Prostate gland (tissue), 2 donors: ENCODE results near the gene ATXN10. TPM values are rescaled to one million over a fixed set of nuclear protein-coding genes. Genes with fewer than 3 reads are reported as not detected.

Source experiments
- DNase-seq: peaks from one replicate; pipeline ENCODE4 v3.0.0-alpha.2; 2019; ENCODE audit warnings: low spot score
- H3K27ac ChIP-seq, 2 donors: fragments of 200-600 bp; sonication (generic); 2 replicates each; pipeline ENCODE4 v1.5.1; 2017 to 2019
- H3K27me3 ChIP-seq: fragments of 200-600 bp; sonication (generic); replicated peaks from 2 replicates; pipeline ENCODE4 v1.5.1; 2019; ENCODE audit not compliant: insufficient read depth
- H3K36me3 ChIP-seq, 2 donors: fragments of 200-600 bp; sonication (generic); 1 replicate in 1 of 2; 2 replicates in 1 of 2; pipeline versions ENCODE4 v1.5.1 to v1.8.1; 2017 to 2019
- H3K4me1 ChIP-seq: fragments of 200-600 bp; sonication (generic); replicated peaks from 2 replicates; pipeline ENCODE4 v1.5.1; 2019
- H3K4me3 ChIP-seq, 2 donors: fragments of 200-600 bp; sonication (generic); 2 replicates each; pipeline ENCODE4 v1.5.1; 2017 to 2019
- H3K9me3 ChIP-seq: fragments of 200-600 bp; sonication (generic); 2 replicates; pipeline ENCODE4 v1.5.1; 2017
- CTCF ChIP-seq, 4 experiments: fragments of 200-600 bp in 2 of 4; fragments of 450-650 bp in 2 of 4; sonication (generic) in 2 of 4; IDR thresholded peaks; 1 replicate in 3 of 4; 2 replicates in 1 of 4; pipeline ENCODE4 v1.5.1; 2016 to 2019; ENCODE audit warnings: antibody characterized with exemption in 4 of 4, mild to moderate bottlenecking in 2 of 4, moderate library complexity in 2 of 4
- POLR2A ChIP-seq: fragments of 450-650 bp; IDR thresholded peaks from one replicate; pipeline ENCODE4 v1.6.1; 2016; ENCODE audit warnings: antibody characterized with exemption, mild to moderate bottlenecking
- POLR2AphosphoS5 ChIP-seq: sonication (generic); formaldehyde crosslinking; IDR thresholded peaks from one replicate; pipeline ENCODE4 v1.6.1; 2017; ENCODE audit warnings: antibody characterized with exemption
- WGBS: methylation state at CpG from one replicate; pipeline ENCODE4 v1.1.5; 2018; 5-methylcytosine and 5-hydroxymethylcytosine counted together
- intact Hi-C: fragments of 100-400 bp; cut with DNase I; formaldehyde crosslinking; loops from one replicate; pipeline ENCODE4 v1.14.2; 2022
- total RNA-seq, 2 donors: library from RNA; depleted of rRNA; stranded (reverse); fragments of >200 nt; gene quantifications; one replicate each; pipeline ENCODE4 v1.1.0, GENCODE V29; 2016

The ATXN10 gene
- total RNA-seq, 2 donors from 2014 or later: 125 to 148 TPM

GRCh38 chr22:45740236-45740635 lies 68.6 kb downstream of the ATXN10 start:
- Histone ChIP-seq H3K9me3 (no peaks in the 10 kb centered on the region), H3K27ac (no peak overlapping the region), H3K4me3 (no peak overlapping the region), H3K36me3 (no peaks in the 10 kb centered on the region), H3K27me3 (no peaks in the 10 kb centered on the region), H3K4me1 (no peaks in the 10 kb centered on the region)
- no peak for DNase-seq
- WGBS: 98% methylated on average over 3 of the region's 3 CpGs
- intact Hi-C loops: no loop called here
- TF ChIP-seq CTCF (IDR thresholded peaks at IDR 0.05) (no peak), POLR2AphosphoS5 (no peak), POLR2A (no peak)

GRCh38 chr22:45742866-45743450 lies 71.3 kb downstream of the ATXN10 start:
- 44% methylated on average over 8 of the region's 8 CpGs for WGBS
- DNase-seq: peak; percentile 59
- Histone ChIP-seq H3K27ac (peak overlapping the region in 1 of 2 donors; percentile 15), H3K36me3 (no peaks in the 10 kb centered on the region), H3K4me3 (no peak overlapping the region), H3K27me3 (no peaks in the 10 kb centered on the region), H3K4me1 (no peaks in the 10 kb centered on the region), H3K9me3 (no peaks in the 10 kb centered on the region)
- intact Hi-C loops: no loop called here
- peak; percentile 56 for TF ChIP-seq POLR2AphosphoS5
- no peak for TF ChIP-seq POLR2A

- no peak overlapping the region for H3K4me3 ChIP-seq
- no peaks in the 10 kb centered on the region for H3K9me3 ChIP-seq
- DNase-seq: peak; percentile 23
- no peaks in the 10 kb centered on the region for H3K36me3 ChIP-seq
- H3K27me3 ChIP-seq: no peaks in the 10 kb centered on the region
- H3K27ac ChIP-seq: peak overlapping the region in 1 of 2 donors; percentile 15
- H3K4me1 ChIP-seq: no peaks in the 10 kb centered on the region
- intact Hi-C loops: no loop called here
- TF ChIP-seq POLR2AphosphoS5 (no peak), CTCF (IDR thresholded peaks at IDR 0.05) (no peak), POLR2A (no peak)
- WGBS: 71% methylated on average over 1 of the region's 1 CpG
These were observed 72.1 kb downstream of the ATXN10 start for GRCh38 chr22:45743687-45744086.

- intact Hi-C loops: no loop called here
- no peak overlapping the region for H3K4me3 ChIP-seq
- H3K4me1 ChIP-seq: no peaks in the 10 kb centered on the region
- no peaks in the 10 kb centered on the region for H3K27me3 ChIP-seq
- no peaks in the 10 kb centered on the region for H3K9me3 ChIP-seq
- peak overlapping the region in 1 of 2 donors; percentile 15 for H3K27ac ChIP-seq
- no peaks in the 10 kb centered on the region for H3K36me3 ChIP-seq
- WGBS: 91% methylated on average over 5 of the region's 5 CpGs
- TF ChIP-seq POLR2AphosphoS5: no peak
- TF ChIP-seq POLR2A: no peak
- no peak for TF ChIP-seq CTCF (IDR thresholded peaks at IDR 0.05)
- DNase-seq: no peak
These were observed 72.8 kb downstream of the ATXN10 start for GRCh38 chr22:45744442-45744841.

- Histone ChIP-seq H3K4me3 (no peak overlapping the region), H3K9me3 (no peaks in the 10 kb centered on the region), H3K27ac (no peak overlapping the region), H3K4me1 (no peaks in the 10 kb centered on the region), H3K27me3 (no peaks in the 10 kb centered on the region), H3K36me3 (no peaks in the 10 kb centered on the region)
- intact Hi-C loops: no loop called here
- TF ChIP-seq POLR2A (no peak), CTCF (IDR thresholded peaks at IDR 0.05) (no peak), POLR2AphosphoS5 (no peak)
- no peak for DNase-seq
- WGBS: 33% methylated on average over 3 of the region's 3 CpGs
These were observed 79.0 kb downstream of the ATXN10 start for GRCh38 chr22:45750626-45751025.
